Bronchial epithelial cell (primary cell): ENCODE measurements around the gene RPL34. TPM values are rescaled to one million over a fixed set of nuclear protein-coding genes. Genes with fewer than 3 reads are reported as not detected.

ENCODE experiments used
- DNase-seq: peaks from one replicate; pipeline ENCODE4 v3.0.0-alpha.2; 2010; ENCODE audit warnings: low read depth
- FAIRE-seq: peaks from 2 replicates; lab custom pipeline; 2011; peaks lifted over from hg19 to GRCh38; lab: Jason Lieb, UNC
- H3K27me3 ChIP-seq: 2 replicates; pipeline ENCODE4 v1.5.1; 2011; ENCODE audit warnings: low read length; ENCODE audit not compliant: control insufficient read depth, insufficient read depth
- H3K36me3 ChIP-seq: 2 replicates; pipeline ENCODE4 v1.5.1; 2011; ENCODE audit warnings: low read length; ENCODE audit not compliant: control insufficient read depth, insufficient read depth
- H3K4me3 ChIP-seq: 2 replicates; pipeline ENCODE4 v1.5.1; 2011; ENCODE audit warnings: mild to moderate bottlenecking, low read depth, low read length, control low read depth
- total RNA-seq: library from RNA; depleted of rRNA; stranded (reverse); fragments of >200 nt; gene quantifications from 2 replicates; pipeline ENCODE4 v1.2.1, GENCODE V29; 2014
- TF ChIP-seq, protein P1 (sequence below): IDR thresholded peaks from 2 replicates; pipeline ENCODE4 v1.5.1; 2011; ENCODE audit warnings: mild to moderate bottlenecking, moderate library complexity, low read length, control low read depth, inconsistent platforms; ENCODE audit not compliant: insufficient read depth, severe bottlenecking

Gene RPL34
- 753 and 808 TPM in 2 replicates for total RNA-seq

GRCh38 chr4:108620101-108620932, at the start of gene RPL34:
TSS of gene RPL34 (plus strand) at chr4:108620576. CDS start at chr4:108621960, 1,384 bp downstream.
- FAIRE-seq: peak; percentile 91
- peak within 1 kb of the TSS; percentile 63 for H3K4me3 ChIP-seq
- TF ChIP-seq, protein P1, sequence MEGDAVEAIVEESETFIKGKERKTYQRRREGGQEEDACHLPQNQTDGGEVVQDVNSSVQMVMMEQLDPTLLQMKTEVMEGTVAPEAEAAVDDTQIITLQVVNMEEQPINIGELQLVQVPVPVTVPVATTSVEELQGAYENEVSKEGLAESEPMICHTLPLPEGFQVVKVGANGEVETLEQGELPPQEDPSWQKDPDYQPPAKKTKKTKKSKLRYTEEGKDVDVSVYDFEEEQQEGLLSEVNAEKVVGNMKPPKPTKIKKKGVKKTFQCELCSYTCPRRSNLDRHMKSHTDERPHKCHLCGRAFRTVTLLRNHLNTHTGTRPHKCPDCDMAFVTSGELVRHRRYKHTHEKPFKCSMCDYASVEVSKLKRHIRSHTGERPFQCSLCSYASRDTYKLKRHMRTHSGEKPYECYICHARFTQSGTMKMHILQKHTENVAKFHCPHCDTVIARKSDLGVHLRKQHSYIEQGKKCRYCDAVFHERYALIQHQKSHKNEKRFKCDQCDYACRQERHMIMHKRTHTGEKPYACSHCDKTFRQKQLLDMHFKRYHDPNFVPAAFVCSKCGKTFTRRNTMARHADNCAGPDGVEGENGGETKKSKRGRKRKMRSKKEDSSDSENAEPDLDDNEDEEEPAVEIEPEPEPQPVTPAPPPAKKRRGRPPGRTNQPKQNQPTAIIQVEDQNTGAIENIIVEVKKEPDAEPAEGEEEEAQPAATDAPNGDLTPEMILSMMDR: no peak

GRCh38 chr4:108570993-108571569, 49.3 kb upstream of the RPL34 start:
- Histone ChIP-seq H3K36me3 (no peaks in the 10 kb centered on the region), H3K27me3 (peaks cover 1% of the 10 kb centered on the region), H3K4me3 (no peak overlapping the region)
- DNase-seq (no peak), FAIRE-seq (no peak)
- TF ChIP-seq, protein P1: no peak

More at GRCh38 chr4:108620101-108620932, at the start of gene RPL34:
- H3K36me3 ChIP-seq: peaks cover 22% of the 10 kb centered on the region
- peak; percentile 97 for DNase-seq
- no peaks in the 10 kb centered on the region for H3K27me3 ChIP-seq

- Histone ChIP-seq H3K4me3 (no peak overlapping the region), H3K36me3 (no peaks in the 10 kb centered on the region), H3K27me3 (no peaks in the 10 kb centered on the region)
- DNase-seq (no peak), FAIRE-seq (no peak)
- TF ChIP-seq, protein P1: no peak
These were observed 46.0 kb upstream of the RPL34 start for GRCh38 chr4:108574402-108574801.

- TF ChIP-seq, protein P1: no peak
- DNase-seq: no peak
- H3K27me3 ChIP-seq: no peaks in the 10 kb centered on the region
- H3K36me3 ChIP-seq: no peaks in the 10 kb centered on the region
- no peak for FAIRE-seq
- H3K4me3 ChIP-seq: no peak overlapping the region
These were observed 39.3 kb upstream of the RPL34 start for GRCh38 chr4:108581083-108581482.

DNA sequence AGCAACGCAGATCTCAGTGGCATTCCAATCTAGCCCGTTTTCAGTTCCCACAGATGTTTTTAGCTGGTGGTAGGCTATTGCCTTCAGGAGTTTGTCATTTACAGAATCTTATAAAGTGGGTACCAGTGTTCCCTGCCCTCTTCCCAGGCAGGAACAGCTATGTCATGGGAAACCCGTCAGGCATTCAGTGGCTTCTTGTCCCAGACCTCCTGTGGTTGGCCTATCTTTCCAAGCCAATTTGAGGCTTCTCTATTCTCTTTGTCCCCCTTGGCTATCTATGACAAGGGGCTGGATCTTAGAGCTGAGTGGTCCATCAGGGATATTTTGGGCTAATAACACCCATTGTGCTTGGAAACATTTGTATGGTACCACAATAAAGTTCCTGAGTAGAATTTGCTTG, 33.6 kb upstream of the RPL34 start:
- DNase-seq (no peak), FAIRE-seq (no peak)
- H3K27me3 ChIP-seq: no peaks in the 10 kb centered on the region
- TF ChIP-seq, protein P1: no peak
- H3K4me3 ChIP-seq: no peak overlapping the region
- no peaks in the 10 kb centered on the region for H3K36me3 ChIP-seq
